Ovary (tissue), 9 donors: ENCODE measurements around the gene TGDS. TPM values are rescaled to one million over a fixed set of nuclear protein-coding genes. Genes with fewer than 3 reads are reported as not detected.

Experiments
- DNase-seq, 5 donors: peaks; one replicate each; pipeline ENCODE4 v3.0.0-alpha.2; 2019 to 2020
- H3K27ac ChIP-seq, 2 donors: fragments of 200-600 bp; one replicate each; pipeline versions ENCODE4 v1.5.1 to v1.8.0; 2019 to 2022
- H3K27me3 ChIP-seq: fragments of 200-600 bp; one replicate; pipeline ENCODE4 v1.8.0; 2022
- H3K36me3 ChIP-seq: fragments of 200-600 bp; sonication (generic); one replicate; pipeline ENCODE4 v1.5.1; 2019
- H3K4me1 ChIP-seq: one replicate; pipeline ENCODE4 v1.8.1; 2013; ENCODE audit warnings: mild to moderate bottlenecking, moderate library complexity; ENCODE audit not compliant: insufficient read depth
- H3K4me3 ChIP-seq: fragments of 200-600 bp; sonication (generic); one replicate; pipeline ENCODE4 v1.5.1; 2017
- H3K9me3 ChIP-seq, 2 donors: fragments of 200-600 bp in 1 of 2; sonication (generic) in 1 of 2; one replicate each; pipeline versions ENCODE4 v1.5.1 to v1.8.1; 2013 to 2019; ENCODE audit warnings: mild to moderate bottlenecking in 1 of 2, moderate library complexity in 1 of 2
- CTCF ChIP-seq, 3 donors: fragments of 450-650 bp in 2 of 3; fragments of 200-600 bp in 1 of 3; IDR thresholded peaks; one replicate each; pipeline versions ENCODE4 v1.5.1 to v1.8.0; 2016 to 2022; ENCODE audit warnings: antibody characterized with exemption in 3 of 3, mild to moderate bottlenecking in 1 of 3
- EP300 ChIP-seq: sonication (generic); formaldehyde crosslinking; IDR thresholded peaks from one replicate; pipeline ENCODE4 v1.6.1; 2017; ENCODE audit warnings: antibody characterized with exemption
- POLR2A ChIP-seq: fragments of 450-650 bp; IDR thresholded peaks from one replicate; pipeline ENCODE4 v1.6.1; 2017; ENCODE audit warnings: antibody characterized with exemption, mild to moderate bottlenecking, moderate library complexity
- WGBS, 3 donors: extraction: QIAGEN DNeasy Blood & Tissue Kit in 1 of 3; methylation state at CpG; one replicate each; pipeline versions ENCODE4 v1.1.5 to v1.1.7; 2013 to 2017; 5-methylcytosine and 5-hydroxymethylcytosine counted together
- intact Hi-C, 4 donors: fragments of 100-400 bp; cut with DNase I; formaldehyde crosslinking; loops; one replicate each; pipeline versions ENCODE4 v1.11.0 to v1.15.1; 2022 to 2023
- polyA plus RNA-seq, 2 donors: library from polyadenylated mRNA; stranded (reverse); fragments of 200-250 nt in 1 of 2; fragments of 350-450 nt in 1 of 2; fragmentation: Illumina TruSeq in 1 of 2; extraction: RNeasy Lipid Tissue Mini Kit (QIAGEN cat#74804) in 1 of 2; gene quantifications; one replicate each; pipeline ENCODE4 v1.2.3, GENCODE V29; 2013 to 2014
- total RNA-seq, 7 donors: library from RNA; depleted of rRNA in 2 of 7; stranded (reverse); fragments of >200 nt in 2 of 7; fragmentation: NEBNext Ultra II Directional in 3 of 7; extraction: Animal tissue kit (Norgen Biotek cat#: 25700) in 3 of 7; gene quantifications; one replicate each; pipeline versions ENCODE4 v1.1.0 to v1.2.4, GENCODE V29; 2016 to 2023
- donor health status: DM: no; HTN: no; CAD: no; lungs with moderate emphysema.
- donor health status: DM: no; HTN: no; CAD: no.
- donor health status: Bipolar disorder and iron deficiency.
- donor health status: DM: yes; HTN: yes; CAD: no.
- donor health status: DM: no; HTN: no; CAD: no.
- donor health status: DM: yes; HTN: yes; CAD: no.

TGDS gene
- total and polyA plus RNA-seq, 9 donors = 8.4 to 14.3 (median 11.5) TPM

GRCh38 chr13:94579063-94579462 lies 16.9 kb downstream of the TGDS start:
- H3K4me3 ChIP-seq = no peak overlapping the region
- H3K27ac ChIP-seq = no peak overlapping the region
- no peak for TF ChIP-seq POLR2A
- TF ChIP-seq EP300 = no peak
- TF ChIP-seq CTCF (IDR thresholded peaks at IDR 0.05) = no peak
- H3K36me3 ChIP-seq = no peaks in the 10 kb centered on the region
- intact Hi-C loops = no loop called here
- no peak for DNase-seq
- no peaks in the 10 kb centered on the region for H3K4me1 ChIP-seq
- H3K9me3 ChIP-seq = no peaks in the 10 kb centered on the region
- 91 to 95% (median 94%) methylated on average over 1 of the region's 1 CpG for WGBS, 3 donors
- no peaks in the 10 kb centered on the region for H3K27me3 ChIP-seq

- no peak overlapping the region for H3K27ac ChIP-seq
- no peak overlapping the region for H3K4me3 ChIP-seq
- H3K27me3 ChIP-seq = no peaks in the 10 kb centered on the region
- no peak for DNase-seq
- H3K4me1 ChIP-seq = no peaks in the 10 kb centered on the region
- TF ChIP-seq POLR2A (no peak), CTCF (IDR thresholded peaks at IDR 0.05) (no peak), EP300 (no peak)
- intact Hi-C loops = no loop called here
- WGBS, 3 donors = 81 to 91% (median 88%) methylated on average over 3 of the region's 3 CpGs
- no peaks in the 10 kb centered on the region for H3K36me3 ChIP-seq
- H3K9me3 ChIP-seq = no peaks in the 10 kb centered on the region
Observed at GRCh38 chr13:94569615-94570014, 26.3 kb downstream of the TGDS start.

- Histone ChIP-seq H3K36me3 (no peaks in the 10 kb centered on the region), H3K4me3 (no peak overlapping the region), H3K27ac (no peak overlapping the region), H3K9me3 (no peaks in the 10 kb centered on the region), H3K4me1 (no peaks in the 10 kb centered on the region), H3K27me3 (no peaks in the 10 kb centered on the region)
- intact Hi-C loops = no loop called here
- no peak for DNase-seq
- 99 to 100% (median 100%) methylated on average over 1 of the region's 1 CpG for WGBS, 3 donors
- TF ChIP-seq CTCF (IDR thresholded peaks at IDR 0.05) = no peak
- no peak for TF ChIP-seq EP300
- no peak for TF ChIP-seq POLR2A
Observed at GRCh38 chr13:94568443-94568842, 27.5 kb downstream of the TGDS start.

GRCh38 chr13:94567581-94567980 lies 28.4 kb downstream of the TGDS start:
- intact Hi-C loops = no loop called here
- Histone ChIP-seq H3K27me3 (no peaks in the 10 kb centered on the region), H3K9me3 (no peaks in the 10 kb centered on the region), H3K4me1 (no peaks in the 10 kb centered on the region), H3K36me3 (no peaks in the 10 kb centered on the region), H3K27ac (no peak overlapping the region), H3K4me3 (no peak overlapping the region)
- TF ChIP-seq POLR2A (no peak), CTCF (IDR thresholded peaks at IDR 0.05) (no peak), EP300 (no peak)
- no peak for DNase-seq
- WGBS, 3 donors = 70 to 83% (median 81%) methylated on average over 3 of the region's 3 CpGs

- no peaks in the 10 kb centered on the region for H3K9me3 ChIP-seq
- 62 to 76% (median 70%) methylated on average over 3 of the region's 3 CpGs for WGBS, 3 donors
Observed at GRCh38 chr13:94561126-94561525, 34.8 kb downstream of the TGDS start.

More at GRCh38 chr13:94561126-94561525, 34.8 kb downstream of the TGDS start:
- Histone ChIP-seq H3K36me3 (no peaks in the 10 kb centered on the region), H3K27ac (no peak overlapping the region), H3K4me1 (no peaks in the 10 kb centered on the region), H3K27me3 (no peaks in the 10 kb centered on the region), H3K4me3 (no peak overlapping the region)
- intact Hi-C loops = no loop called here
- TF ChIP-seq CTCF (IDR thresholded peaks at IDR 0.05) (no peak), POLR2A (no peak), EP300 (no peak)
- no peak for DNase-seq
